Fibroblast of skin of right biceps (primary cell): ENCODE data around the gene KCNIP1.

Experiments used
- DNase-seq: peaks from one replicate; pipeline ENCODE4 v3.0.0-alpha.2; 2013

Gene KCNIP1

DNA sequence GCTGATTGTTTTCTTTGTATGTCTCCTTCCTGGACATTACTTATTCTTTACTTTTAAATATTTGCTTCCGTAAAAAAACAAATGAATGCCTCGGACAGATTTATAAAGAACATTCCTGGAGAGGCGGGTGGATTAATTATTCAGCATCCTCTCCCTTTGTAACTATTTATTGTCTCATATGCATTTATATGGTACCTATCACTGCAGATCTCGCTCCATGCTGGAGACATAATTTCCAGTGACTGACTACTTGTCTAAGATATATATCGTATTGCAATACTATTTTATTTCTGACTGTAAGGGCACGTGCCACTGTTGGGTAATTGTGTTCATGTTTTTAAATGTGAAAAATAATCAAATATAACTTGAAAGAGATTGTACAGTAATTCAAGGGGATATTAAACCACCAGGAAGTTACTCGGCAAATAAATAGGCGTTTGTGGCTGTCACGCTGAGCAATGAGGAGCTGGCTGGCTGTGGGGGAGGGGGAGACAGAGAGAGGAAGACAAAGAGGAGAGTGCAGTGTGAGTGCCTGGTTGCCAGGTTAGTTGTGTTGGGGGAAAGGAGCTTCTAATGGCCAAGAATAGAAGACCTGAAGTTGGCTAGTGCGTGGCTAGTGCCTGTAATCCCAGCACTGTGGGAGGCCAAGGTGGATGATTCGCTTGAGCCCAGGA lies 147.9 kb downstream of the KCNIP1 start:
- no peak for DNase-seq

DNA sequence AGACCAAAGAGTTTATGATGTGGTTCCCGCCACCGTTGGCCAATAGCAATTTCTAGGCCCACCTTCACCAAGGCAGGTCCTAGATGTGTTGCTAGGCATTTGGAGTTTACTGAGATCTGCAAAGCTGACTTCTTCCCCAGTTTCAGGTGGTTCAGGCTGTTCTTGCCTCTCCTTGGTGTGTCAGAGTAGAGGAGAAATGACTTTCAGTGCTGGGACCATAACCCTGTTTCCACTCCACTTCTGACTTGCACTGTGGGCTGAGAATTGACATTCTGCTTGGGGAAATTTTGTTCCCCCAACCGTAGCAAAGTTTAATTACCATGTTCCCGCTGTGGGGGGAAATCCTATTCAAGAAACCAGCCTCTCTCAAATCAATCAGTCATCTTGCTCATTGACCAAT lies 151.7 kb downstream of the KCNIP1 start:
- DNase-seq = no peak

DNA sequence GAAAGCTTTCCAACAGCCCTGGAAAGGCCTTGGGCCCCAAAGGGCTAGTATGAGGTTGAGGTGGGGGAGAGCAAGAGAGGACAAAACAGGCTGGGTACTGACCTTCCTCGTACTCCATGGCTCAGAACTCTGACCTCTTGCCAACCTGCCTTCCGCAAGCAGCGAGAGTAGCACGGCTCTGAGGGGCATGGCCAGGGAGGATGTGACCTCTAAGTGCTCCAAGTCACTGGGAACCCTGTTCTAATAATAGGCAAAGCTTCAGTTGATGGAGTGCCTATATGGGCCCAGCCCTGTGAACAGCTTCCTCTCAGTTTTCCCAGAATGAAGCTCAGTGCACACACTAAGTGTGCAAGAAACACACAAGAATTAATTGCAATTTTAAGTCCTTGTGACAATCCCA lies 152.1 kb downstream of the KCNIP1 start:
- DNase-seq = no peak

DNA sequence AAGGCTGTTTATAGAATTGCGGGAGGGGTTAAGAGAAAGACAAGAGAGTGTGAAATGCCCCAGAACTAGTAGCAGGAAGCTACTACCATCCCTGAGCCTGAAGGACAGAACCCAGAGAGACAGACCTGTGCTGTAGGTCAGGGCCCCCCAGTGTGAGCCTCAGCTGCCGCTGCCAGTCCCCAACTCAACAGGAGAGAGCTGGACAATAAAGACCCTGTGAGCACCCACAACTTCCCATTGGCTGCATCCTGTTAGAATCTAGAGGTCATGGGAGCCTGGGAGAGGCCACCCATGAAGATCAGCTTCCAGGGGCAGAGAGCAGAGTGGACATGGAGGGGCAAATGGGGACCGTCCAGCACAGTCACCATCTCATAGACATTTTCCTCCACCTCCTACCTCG lies 152.5 kb downstream of the KCNIP1 start:
- DNase-seq = no peak

DNA sequence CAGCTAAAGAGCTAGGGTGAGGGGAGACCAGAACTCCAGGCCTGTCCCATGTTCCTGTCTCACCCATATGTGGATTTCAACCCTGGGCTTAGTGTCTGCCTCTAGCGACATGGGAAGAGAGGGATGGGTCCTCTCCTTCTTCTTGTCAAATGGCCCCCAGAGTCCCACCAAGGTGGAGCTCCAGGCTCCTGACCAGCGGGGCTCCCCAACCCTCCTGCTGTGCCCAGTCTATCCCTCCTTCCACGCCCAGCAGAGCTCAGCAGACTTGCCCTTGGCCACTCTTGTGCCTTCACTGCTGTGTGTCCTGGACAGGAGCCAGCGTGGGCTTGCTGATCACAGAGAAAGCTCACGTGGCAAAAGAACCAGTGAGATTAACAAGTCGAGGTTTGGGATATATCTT lies 156.7 kb downstream of the KCNIP1 start:
- DNase-seq = no peak

DNA sequence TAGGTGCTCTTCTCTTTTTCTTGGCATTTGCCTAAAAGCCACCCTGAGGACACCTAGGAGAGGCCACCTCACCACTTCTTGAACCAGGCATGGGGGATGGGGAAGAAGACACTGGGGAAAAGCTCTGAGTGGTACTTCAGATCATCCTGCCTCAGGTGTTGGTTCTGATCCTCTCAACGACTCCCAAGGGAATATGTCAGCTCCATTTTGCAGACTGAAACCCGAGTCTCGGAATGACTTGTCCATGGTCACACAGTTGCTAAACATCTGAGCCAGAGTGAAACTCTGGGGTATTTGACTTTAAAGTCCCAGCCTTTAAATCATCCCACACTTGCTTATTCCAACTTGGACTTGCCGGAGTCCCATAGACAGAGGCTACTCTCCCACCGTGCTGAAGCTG lies 159.1 kb downstream of the KCNIP1 start:
- no peak for DNase-seq

DNA sequence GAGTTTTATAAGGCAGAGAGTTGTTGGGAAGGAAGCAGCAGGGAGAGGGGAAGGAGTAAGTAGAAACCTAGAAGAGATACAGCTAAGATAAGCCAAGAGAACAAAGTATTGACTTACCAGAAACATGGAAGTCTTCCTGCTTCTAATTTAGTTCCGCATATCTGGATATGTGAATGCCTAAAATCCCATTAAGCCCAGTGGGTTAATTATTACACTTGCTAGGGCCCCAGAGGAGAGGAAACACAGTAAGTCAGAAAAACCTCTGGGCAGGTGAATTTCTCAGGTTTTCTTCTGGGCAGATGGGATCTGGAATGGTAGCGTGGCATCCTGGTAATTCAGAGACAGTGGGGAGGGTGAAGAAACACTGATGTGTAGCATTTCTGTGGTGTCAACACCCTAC lies 175.0 kb downstream of the KCNIP1 start:
- DNase-seq = no peak

DNA sequence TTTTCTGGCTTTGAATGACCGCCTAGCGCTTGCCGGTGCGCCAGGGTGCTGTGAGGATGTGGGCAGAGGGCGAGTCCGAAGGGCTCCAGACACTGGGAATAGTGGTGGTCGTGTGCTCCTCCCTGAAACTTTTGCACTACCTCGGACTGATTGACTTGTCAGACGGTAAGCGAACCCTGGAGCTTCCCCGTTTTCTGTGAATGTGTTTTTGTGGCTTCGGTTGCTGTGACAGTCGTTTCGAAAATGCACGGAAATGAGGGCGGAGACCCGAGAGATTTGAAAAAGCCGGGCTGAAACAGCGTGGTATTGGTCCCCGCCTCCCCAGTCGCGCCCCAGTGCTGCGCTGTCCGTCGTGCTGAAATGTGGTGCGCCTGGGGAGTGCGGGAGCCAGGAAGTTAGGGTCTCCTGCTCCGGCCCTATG lies 177.2 kb downstream of the KCNIP1 start:
- peak; percentile 53 for DNase-seq

DNA sequence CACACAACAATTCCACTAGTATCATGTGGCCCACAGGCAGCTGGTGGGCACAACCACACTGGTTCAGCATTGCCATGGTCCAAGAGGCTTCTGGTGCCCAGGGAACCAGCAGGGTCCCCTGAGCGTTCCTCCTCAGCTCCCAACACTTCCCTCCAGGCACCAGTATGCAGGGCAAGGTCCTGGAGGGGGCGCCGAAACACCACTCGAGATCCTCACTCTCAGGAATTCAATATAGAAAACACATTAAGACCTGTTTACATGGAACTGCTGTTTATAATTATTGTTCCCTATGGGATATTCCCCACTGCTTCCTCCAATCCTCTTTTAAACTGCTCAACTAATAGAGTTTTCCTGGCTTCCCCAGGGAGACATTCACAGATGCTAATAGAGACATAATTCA lies 187.8 kb downstream of the KCNIP1 start:
- no peak for DNase-seq

DNA sequence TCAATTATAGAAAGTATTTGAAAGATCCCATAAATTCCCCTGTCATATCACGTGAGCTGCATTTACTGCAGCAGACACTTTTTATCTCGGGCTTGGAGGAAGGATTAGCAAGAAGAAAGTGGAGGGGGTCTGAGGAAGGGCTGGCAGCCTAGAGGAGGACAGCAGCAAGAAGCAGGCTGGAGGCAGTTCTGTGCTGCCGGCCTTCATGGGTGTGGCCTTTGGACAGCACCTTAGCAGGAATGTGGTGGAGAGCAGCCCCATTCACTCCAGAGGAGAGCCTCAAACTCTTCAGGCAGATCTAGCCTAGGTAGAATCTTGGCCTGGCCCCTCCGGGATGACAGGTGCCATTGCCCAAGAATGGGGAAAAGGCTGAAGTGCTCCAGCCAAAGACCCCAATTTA lies 189.9 kb downstream of the KCNIP1 start:
- DNase-seq = no peak

DNA sequence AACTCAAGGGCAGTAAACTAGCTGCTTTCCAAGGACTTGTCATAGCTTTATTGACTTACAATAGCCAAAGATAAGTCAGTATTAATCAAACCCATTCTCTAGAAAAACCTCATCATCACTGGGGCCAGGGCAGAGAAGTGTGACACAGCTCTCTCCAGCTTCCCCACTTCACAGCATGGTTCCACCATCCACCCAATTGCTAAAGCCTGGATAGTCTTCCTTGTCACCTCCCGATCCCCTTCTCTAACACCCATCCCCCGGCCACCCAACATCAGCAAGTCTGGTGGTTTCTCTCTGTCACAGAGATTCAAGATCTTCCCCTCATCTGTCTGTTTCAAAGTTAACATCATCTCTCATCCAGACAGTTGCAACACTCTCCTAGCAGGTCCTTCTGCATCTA lies 191.1 kb downstream of the KCNIP1 start:
- no peak for DNase-seq

DNA sequence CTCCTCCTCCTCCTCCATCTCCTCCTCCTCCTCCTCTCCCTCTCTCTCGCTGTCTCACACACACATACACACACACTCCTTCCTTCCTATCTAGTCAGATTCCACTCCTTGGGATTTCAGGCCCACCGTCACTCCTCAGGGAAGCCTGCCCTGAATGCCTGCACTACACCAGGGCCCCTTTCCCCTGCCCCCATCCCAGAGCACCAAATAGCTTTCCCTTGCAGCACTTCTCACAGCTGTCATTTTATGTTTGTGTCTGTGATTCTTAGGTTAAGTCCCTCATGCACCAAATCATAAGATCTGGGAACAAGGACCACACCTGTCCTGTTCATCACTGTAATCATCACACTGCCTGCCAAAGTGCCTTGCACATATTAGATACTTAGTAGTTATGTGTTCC lies 193.2 kb downstream of the KCNIP1 start:
- no peak for DNase-seq

DNA sequence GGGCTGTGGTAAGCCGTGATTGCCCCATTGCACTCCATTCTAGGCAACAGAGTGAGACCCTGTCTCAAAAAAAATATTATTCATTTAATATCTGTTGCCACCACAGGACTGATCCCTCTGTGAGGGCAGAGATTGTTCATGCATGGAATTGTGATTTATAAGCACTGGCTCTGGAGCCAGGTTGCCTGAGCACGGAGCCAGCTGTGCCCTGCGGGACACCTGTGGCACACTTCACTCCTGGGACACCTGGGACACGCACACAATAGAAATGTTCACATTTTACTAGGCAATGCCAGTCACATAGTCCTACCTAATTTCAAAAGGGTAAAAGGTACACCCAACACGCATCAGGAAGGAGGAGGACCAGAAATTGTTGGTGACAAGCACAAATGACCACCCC lies 196.7 kb downstream of the KCNIP1 start:
- DNase-seq = no peak

DNA sequence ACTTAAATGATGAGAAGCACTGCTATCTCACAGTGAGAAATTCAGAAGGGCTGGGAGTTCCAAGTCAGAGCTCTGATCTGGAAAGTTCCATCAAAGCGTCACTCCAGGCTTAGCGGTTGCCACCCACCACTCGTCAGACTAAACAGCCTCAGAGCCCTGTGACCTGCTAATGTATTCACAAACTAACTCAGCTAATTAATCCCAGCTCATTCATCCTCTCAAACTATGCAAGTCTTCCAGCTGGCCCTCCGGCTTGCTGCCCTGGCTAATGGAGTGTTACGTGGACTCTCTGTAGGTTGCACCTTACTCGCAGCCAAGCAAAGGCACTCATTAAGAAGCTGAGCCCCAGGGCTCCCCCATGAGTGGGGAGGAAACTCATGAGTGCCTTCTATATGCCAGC lies 197.5 kb downstream of the KCNIP1 start:
- DNase-seq = no peak

DNA sequence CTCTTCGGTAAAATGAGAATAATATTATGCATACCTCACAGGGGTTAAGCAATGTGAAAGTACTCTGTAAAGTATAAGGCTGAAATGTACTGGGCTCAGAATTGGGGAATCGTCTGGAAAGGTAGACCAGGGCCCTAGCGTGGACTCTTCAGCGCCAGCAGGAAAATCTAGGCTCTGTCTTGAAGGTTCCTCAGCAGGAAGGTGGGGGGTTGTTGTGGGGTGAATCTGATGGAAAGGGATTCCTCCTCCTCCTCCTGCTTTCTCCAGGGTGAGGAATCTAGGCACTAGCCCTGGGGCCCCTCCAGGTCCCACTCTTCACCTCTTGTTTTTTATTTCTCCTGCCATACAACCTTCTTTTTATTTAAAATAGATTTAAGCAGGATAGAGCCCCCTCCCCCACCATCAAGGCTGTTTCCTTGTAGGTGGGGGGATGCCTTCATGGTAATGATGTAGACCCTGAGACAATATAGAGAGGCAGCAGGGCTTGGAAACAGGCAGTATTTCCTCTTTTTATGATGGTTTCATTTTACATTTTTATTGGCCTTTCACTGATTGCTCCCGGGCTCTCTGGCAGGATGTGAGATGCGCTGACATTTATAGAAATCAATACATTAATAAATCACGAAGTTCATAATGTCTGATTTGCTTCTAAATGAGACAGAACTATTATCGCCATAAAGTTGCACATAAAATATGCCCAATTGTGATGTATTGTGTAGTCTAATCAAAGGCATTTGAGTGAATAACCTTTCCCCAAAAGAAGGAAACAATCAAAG lies 200.8 kb downstream of the KCNIP1 start:
- no peak for DNase-seq

DNA sequence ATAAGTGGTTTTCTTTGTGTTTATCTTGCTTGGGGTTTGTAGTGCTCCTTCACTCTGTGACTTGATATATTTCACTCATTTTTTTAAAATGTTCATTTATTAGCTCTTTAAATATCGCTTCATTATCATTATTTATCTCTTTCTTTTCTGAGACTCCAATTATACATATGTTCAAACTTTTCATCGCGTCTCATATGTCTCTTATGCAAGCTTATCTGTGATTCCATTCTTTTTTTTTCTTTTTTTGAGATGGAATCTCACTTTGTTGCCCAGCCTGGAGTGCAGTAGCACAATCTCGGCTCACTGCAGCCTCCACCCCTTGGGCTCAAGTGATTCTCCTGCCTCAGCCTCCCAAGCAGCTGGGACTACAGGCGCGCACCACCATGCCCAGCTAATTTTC lies 205.8 kb downstream of the KCNIP1 start:
- DNase-seq = no peak

DNA sequence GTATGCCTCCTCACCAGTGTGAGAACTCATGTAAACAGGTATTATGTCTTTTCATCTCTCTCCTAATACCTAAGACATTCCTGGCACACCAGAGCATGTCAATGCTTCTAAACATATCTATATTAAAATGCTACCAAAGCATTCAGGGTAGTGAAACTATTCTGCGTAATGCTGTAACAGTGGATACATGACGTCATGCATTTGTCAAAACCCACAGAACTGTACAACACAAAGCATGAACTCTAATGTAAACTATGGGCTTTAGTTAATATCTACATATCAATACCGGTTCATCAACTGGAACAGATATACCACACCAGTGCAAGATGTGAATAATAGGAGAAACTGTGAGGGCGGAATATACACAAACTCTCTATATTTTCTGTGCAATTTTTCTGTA lies 207.5 kb downstream of the KCNIP1 start:
- no peak for DNase-seq

DNA sequence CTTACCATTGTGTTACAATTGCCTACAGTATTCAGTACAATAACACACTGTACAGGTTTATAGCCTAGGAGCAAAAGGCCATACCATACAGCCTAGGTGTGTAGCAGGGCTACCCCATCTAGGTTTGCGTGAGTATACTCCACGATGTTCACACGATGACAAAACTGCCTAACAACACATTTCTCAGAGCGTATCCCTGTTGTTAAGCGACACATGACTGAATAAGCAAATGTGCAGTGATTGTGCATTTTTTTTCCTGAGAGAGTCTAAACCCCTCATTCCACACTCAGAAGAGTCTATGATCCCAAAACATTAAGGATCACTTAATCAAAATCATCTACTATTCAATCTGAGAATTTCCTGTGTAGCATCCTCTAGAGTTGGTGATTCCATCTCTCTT lies 211.3 kb downstream of the KCNIP1 start:
- DNase-seq = no peak

DNA sequence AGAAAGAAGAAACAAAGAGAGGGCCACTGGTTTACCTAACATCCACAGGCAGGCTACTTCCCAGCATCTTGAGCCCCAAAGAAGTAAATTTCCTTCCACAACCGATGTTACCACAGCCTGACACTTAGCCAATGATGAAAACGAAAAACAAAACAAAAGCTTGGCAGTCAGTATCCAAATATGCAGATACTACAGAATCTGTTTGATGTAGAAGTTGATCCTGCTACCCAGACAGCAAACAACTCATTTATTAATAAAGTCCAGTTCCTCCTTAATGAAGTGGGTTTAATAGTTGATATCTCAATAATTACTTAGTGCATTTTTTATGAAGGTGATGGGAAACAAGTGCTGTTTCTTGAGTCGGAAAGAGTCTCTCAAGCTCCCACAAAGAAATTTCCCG lies 212.6 kb downstream of the KCNIP1 start:
- no peak for DNase-seq

DNA sequence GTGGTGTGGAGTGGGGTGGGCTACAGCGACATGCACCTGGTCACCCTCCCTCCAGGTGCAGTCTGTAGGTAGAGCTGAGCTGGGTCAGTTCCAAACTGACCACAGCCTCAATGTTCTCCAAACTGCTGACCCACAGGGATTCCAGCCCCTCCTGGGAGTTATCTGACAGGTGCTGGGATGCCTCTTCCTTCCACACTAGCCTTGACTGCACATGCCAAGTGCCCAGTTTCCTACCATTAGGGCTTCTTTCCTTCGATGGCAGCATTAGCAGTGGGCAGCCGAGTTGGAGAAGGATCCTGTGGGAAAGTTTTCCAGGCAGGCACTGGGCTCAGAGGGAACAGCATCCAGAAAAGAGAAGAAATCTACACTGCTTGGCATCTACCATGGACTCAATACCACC lies 215.7 kb downstream of the KCNIP1 start:
- no peak for DNase-seq

DNA sequence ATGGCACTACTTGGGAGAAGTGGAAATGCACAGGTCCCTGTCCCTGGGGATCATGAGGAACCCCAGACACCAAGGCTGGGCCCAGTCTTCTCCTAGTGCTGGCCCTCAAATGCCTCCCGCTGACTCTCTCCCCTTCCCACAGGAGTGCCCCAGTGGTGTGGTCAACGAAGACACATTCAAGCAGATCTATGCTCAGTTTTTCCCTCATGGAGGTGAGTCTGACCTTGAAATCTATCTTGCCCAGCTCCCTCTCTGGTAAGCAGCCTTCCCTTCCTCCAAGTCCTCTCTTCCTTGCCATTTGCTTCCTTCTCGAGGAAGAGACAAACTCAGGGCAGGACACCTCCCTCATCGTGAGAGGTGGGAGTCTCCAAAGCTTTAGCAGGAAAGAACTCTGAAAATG lies 216.4 kb downstream of the KCNIP1 start:
- DNase-seq = no peak

DNA sequence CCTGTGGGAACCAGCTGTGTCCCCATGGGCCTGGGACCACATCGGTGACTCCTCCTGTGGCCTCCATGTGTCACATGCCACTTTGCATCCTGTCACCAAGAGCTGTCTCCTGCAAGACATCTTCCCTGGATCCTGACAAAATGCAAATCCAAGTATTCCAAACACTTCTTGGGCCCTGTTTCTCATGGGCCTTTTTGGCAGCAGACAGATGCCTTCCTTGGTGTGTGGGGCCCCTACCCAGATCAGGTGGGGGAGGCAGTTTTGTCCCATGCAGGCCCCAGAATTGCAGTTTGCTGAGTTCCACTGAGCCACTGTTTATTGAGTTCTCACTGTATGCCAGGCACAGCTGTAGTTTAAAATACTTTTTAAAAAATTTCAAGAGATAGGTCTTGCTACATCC lies 217.2 kb downstream of the KCNIP1 start:
- no peak for DNase-seq

DNA sequence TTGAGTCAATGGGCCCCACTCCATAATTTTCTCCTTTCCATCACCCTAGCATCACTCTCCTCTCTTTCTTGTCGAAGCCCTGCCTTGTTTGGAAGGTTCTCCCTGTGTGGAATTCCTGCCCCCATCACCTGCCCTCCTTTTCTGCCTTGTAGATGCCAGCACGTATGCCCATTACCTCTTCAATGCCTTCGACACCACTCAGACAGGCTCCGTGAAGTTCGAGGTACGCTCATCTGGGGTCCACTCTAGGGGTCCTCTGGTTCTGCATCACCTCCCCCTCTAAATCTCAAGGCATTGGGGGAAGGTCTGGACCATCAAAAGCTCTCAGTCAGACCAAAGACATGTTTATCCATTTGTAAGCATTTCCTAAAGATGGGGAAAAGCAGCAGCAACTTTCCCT lies 217.9 kb downstream of the KCNIP1 start:
- DNase-seq = no peak

DNA sequence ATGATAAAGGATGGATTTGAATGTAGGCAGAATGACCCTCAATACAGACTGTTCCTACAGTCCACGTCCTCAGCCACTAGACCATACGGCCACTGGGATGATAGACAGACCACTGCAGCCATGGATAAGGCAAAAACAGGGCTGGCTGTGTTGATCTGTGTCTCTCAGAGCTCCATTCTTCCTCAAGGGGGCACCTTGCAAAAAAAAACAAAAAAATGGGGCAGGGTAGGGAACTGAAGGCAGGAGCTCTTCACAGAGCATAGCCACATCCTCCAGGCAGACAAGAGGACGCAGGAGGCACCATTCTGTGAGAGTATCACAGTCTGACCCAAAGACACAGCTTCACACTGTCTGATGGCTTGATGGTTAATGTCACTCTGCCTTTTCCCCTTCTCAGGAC lies 218.5 kb downstream of the KCNIP1 start:
- no peak for DNase-seq

DNA sequence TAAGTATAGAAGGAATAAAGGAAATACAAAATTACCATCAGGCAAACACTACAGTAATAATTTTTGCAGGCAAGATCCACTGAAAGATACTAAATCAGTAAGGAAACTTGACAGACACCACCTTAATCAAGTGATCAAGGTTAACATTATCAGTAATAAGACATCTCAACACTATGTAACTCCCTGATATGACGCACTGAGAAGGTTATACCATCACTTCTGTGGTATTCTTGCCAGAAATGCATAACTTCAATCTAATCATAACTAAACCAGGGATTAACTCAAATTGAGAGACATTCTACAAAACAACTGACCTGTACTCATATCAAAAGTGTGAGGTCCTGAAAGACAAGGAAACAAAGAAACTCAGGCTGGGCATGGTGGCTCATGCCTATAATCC lies 227.2 kb downstream of the KCNIP1 start:
- no peak for DNase-seq
